ENCODE data around the gene CDRT4. TPM values are rescaled to one million over a fixed set of nuclear protein-coding genes. Genes with fewer than 3 reads are reported as not detected.

Gene CDRT4
- total RNA-seq, 4 donors from 2014 or later: 0.29 to 22.8 (median 4.2) TPM

GRCh38 chr17:15386083-15386482 is 81.3 kb downstream of the CDRT4 start:
- no peaks in the 10 kb centered on the region for H3K9me3 ChIP-seq
- no peaks in the 10 kb centered on the region for H3K4me1 ChIP-seq
- no peak for DNase-seq
- H3K27me3 ChIP-seq: no peaks in the 10 kb centered on the region
- H3K27ac ChIP-seq: no peak overlapping the region
- H3K36me3 ChIP-seq: no peaks in the 10 kb centered on the region
- no peak overlapping the region for H3K4me3 ChIP-seq
- TF ChIP-seq POLR2A (IDR thresholded peaks at IDR 0.05): no peak
- TF ChIP-seq, protein P1, sequence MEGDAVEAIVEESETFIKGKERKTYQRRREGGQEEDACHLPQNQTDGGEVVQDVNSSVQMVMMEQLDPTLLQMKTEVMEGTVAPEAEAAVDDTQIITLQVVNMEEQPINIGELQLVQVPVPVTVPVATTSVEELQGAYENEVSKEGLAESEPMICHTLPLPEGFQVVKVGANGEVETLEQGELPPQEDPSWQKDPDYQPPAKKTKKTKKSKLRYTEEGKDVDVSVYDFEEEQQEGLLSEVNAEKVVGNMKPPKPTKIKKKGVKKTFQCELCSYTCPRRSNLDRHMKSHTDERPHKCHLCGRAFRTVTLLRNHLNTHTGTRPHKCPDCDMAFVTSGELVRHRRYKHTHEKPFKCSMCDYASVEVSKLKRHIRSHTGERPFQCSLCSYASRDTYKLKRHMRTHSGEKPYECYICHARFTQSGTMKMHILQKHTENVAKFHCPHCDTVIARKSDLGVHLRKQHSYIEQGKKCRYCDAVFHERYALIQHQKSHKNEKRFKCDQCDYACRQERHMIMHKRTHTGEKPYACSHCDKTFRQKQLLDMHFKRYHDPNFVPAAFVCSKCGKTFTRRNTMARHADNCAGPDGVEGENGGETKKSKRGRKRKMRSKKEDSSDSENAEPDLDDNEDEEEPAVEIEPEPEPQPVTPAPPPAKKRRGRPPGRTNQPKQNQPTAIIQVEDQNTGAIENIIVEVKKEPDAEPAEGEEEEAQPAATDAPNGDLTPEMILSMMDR (IDR thresholded peaks at IDR 0.05): no peak
- intact Hi-C loops (cut with DNase I; ENCODE audit: low total_unique reads): no loop called here

Other genes with a start within 250 kb of the CDRT4 start
- 100 to 1,000 TPM; 104 to 246 (median 155) TPM for gene PMP22, start 202.3 kb downstream of the CDRT4 start, total RNA-seq
- gene TEKT3, start 126.0 kb downstream of the CDRT4 start, total RNA-seq: 1 to 10 TPM in 1 of 4 donors, under 1 TPM in 2, not detected in 1; 0.51 to 2.6 (median 0.90) TPM
- 10 to 100 TPM; 19.4 to 62.4 (median 44.7) TPM for gene TVP23C, start 95.9 kb upstream of the CDRT4 start, total RNA-seq
- under 1 TPM in 2 of 4 donors, not detected in 2; 0.41 to 0.64 TPM for gene FBXW10B, start 152.1 kb upstream of the CDRT4 start, total RNA-seq
- gene TRIM16, start 216.7 kb upstream of the CDRT4 start, total RNA-seq: 10 to 100 TPM; 11.0 to 30.8 (median 19.4) TPM
- gene ZNF286A, start 232.1 kb upstream of the CDRT4 start, total RNA-seq: 10 to 100 TPM in 3 of 4 donors, 1 to 10 TPM in 1; 5.6 to 79.0 (median 17.4) TPM